OCI-LY3 (cell line): ENCODE data around the gene PPP2R2D.

Source experiments
- H2AFZ ChIP-seq: fragments of 200-600, 300-600 bp; shearing (Covaris generic); 2 replicates; pipeline ENCODE4 v1.6.0; 2014; ENCODE audit warnings: antibody characterized with exemption, low read depth, low read length
- H3K27ac ChIP-seq: fragments of 200-600, 300-600 bp; sonication (generic); 2 replicates; pipeline ENCODE4 v1.5.1; 2014; ENCODE audit warnings: mild to moderate bottlenecking, low read length, moderate library complexity, mixed read lengths
- H3K27me3 ChIP-seq: fragments of 200-600, 300-600 bp; sonication (generic); 2 replicates; pipeline ENCODE4 v1.6.1; 2014; ENCODE audit warnings: low read depth, low read length, mixed read lengths
- H3K36me3 ChIP-seq: fragments of 200-600, 300-600 bp; sonication (generic); replicated peaks from 2 replicates; pipeline ENCODE3; 2014; ENCODE audit warnings: low read depth, low read length, mixed read lengths
- H3K4me1 ChIP-seq: fragments of 300-600, 200-600 bp; sonication (generic); 2 replicates; pipeline ENCODE4 v1.6.1; 2014; ENCODE audit warnings: low read length, mixed read lengths
- H3K4me2 ChIP-seq: fragments of 200-600, 300-600 bp; sonication (generic); 2 replicates; pipeline ENCODE4 v1.6.1; 2014; ENCODE audit warnings: low read length, mixed read lengths
- H3K4me3 ChIP-seq: fragments of 300-600, 200-600 bp; sonication (generic); 2 replicates; pipeline ENCODE4 v1.5.1; 2014; ENCODE audit warnings: antibody characterized with exemption, mild to moderate bottlenecking, low read length, moderate library complexity
- H3K79me2 ChIP-seq: fragments of 300-600, 200-600 bp; shearing (Covaris generic); 2 replicates; pipeline ENCODE4 v1.6.1; 2014; ENCODE audit warnings: mild to moderate bottlenecking, low read length, mixed read lengths
- H3K9ac ChIP-seq: fragments of 300-600, 200-600 bp; shearing (Covaris generic); 2 replicates; pipeline ENCODE4 v1.6.0; 2014; ENCODE audit warnings: mild to moderate bottlenecking, low read length, moderate library complexity
- H3K9me3 ChIP-seq: fragments of 200-600, 300-600 bp; shearing (Covaris generic); 2 replicates; pipeline ENCODE4 v1.6.1; 2014; ENCODE audit warnings: low read length, mixed read lengths; ENCODE audit not compliant: insufficient read depth
- H4K20me1 ChIP-seq: fragments of 200-600, 300-600 bp; sonication (generic); 2 replicates; pipeline ENCODE4 v1.6.1; 2016; ENCODE audit warnings: low read length, mixed read lengths; ENCODE audit not compliant: insufficient read depth
- CTCF ChIP-seq: fragments of 200-600, 300-600 bp; sonication (generic); IDR thresholded peaks from 2 replicates; pipeline ENCODE4 v1.5.1; 2014; ENCODE audit warnings: antibody characterized with exemption, low read length, low read depth
- EZH2phosphoT487 ChIP-seq: fragments of 200-600 bp; shearing (Covaris generic); IDR thresholded peaks from 2 replicates; pipeline ENCODE4 v1.6.1; 2018; ENCODE audit warnings: antibody characterized with exemption, mixed run types, low read depth

PPP2R2D gene

GRCh38 chr10:131975003-131975402 lies 74.2 kb downstream of the PPP2R2D start:
- H3K27ac ChIP-seq = no peak overlapping the region
- no peak overlapping the region for H3K4me2 ChIP-seq
- no peak overlapping the region for H3K4me3 ChIP-seq
- no peaks in the 10 kb centered on the region for H3K36me3 ChIP-seq
- no peak overlapping the region for H3K9ac ChIP-seq
- no peaks in the 10 kb centered on the region for H3K9me3 ChIP-seq
- H3K4me1 ChIP-seq = no peaks in the 10 kb centered on the region
- TF ChIP-seq EZH2phosphoT487 = no peak
- no peak for TF ChIP-seq CTCF
- peaks cover 49% of the 10 kb centered on the region for H3K79me2 ChIP-seq
- no peaks in the 10 kb centered on the region for H3K27me3 ChIP-seq
- peaks cover 22% of the 10 kb centered on the region; the same call in 1 of the 2 replicates for H4K20me1 ChIP-seq
- no peak overlapping the region for H2AFZ ChIP-seq

GRCh38 chr10:131975796-131976195 lies 75.0 kb downstream of the PPP2R2D start:
- no peaks in the 10 kb centered on the region for H3K27me3 ChIP-seq
- no peaks in the 10 kb centered on the region for H3K9me3 ChIP-seq
- no peak overlapping the region for H3K4me2 ChIP-seq
- no peaks in the 10 kb centered on the region for H3K36me3 ChIP-seq
- H3K4me1 ChIP-seq = no peaks in the 10 kb centered on the region
- H3K4me3 ChIP-seq = no peak overlapping the region
- TF ChIP-seq CTCF (no peak), EZH2phosphoT487 (no peak)
- no peak overlapping the region for H2AFZ ChIP-seq
- H3K9ac ChIP-seq = no peak overlapping the region
- no peak overlapping the region for H3K27ac ChIP-seq
- H3K79me2 ChIP-seq = peaks cover 54% of the 10 kb centered on the region
- peaks cover 22% of the 10 kb centered on the region; the same call in 1 of the 2 replicates for H4K20me1 ChIP-seq

- Histone ChIP-seq H3K4me1 (no peaks in the 10 kb centered on the region), H3K27ac (no peak overlapping the region), H3K27me3 (no peaks in the 10 kb centered on the region), H3K4me2 (no peak overlapping the region), H3K36me3 (no peaks in the 10 kb centered on the region), H3K4me3 (no peak overlapping the region), H4K20me1 (peaks cover 22% of the 10 kb centered on the region; the same call in 1 of the 2 replicates), H3K9ac (no peak overlapping the region), H3K79me2 (peaks cover 59% of the 10 kb centered on the region), H3K9me3 (no peaks in the 10 kb centered on the region), H2AFZ (no peak overlapping the region)
- TF ChIP-seq CTCF = no peak
- TF ChIP-seq EZH2phosphoT487 = no peak
Observed at GRCh38 chr10:131977323-131978096, 76.7 kb downstream of the PPP2R2D start.

- peaks cover 59% of the 10 kb centered on the region for H3K79me2 ChIP-seq
- TF ChIP-seq EZH2phosphoT487 (no peak), CTCF (no peak)
- H3K36me3 ChIP-seq = no peaks in the 10 kb centered on the region
- no peak overlapping the region for H3K4me3 ChIP-seq
- H4K20me1 ChIP-seq = peaks cover 22% of the 10 kb centered on the region; the same call in 1 of the 2 replicates
- no peaks in the 10 kb centered on the region for H3K4me1 ChIP-seq
- H3K9ac ChIP-seq = no peak overlapping the region
- H2AFZ ChIP-seq = no peak overlapping the region
- H3K9me3 ChIP-seq = no peaks in the 10 kb centered on the region
- no peaks in the 10 kb centered on the region for H3K27me3 ChIP-seq
- H3K4me2 ChIP-seq = no peak overlapping the region
- H3K27ac ChIP-seq = no peak overlapping the region
Observed at GRCh38 chr10:131978366-131978765, 77.6 kb downstream of the PPP2R2D start.
